ENCODE results near the gene VEZT.

VEZT gene

GRCh38 chr12:95326855-95327254 is 109.2 kb downstream of the VEZT start:
- H3K4me1 Mint-ChIP-seq = no peaks in the 10 kb centered on the region
- peaks cover 7% of the 10 kb centered on the region for H3K27me3 Mint-ChIP-seq
- no peaks in the 10 kb centered on the region for H3K9me3 Mint-ChIP-seq
- ATAC-seq = no peak
- no peak overlapping the region for H3K4me3 Mint-ChIP-seq
- no peak for DNase-seq
- H3K27ac Mint-ChIP-seq = no peak overlapping the region

DNA sequence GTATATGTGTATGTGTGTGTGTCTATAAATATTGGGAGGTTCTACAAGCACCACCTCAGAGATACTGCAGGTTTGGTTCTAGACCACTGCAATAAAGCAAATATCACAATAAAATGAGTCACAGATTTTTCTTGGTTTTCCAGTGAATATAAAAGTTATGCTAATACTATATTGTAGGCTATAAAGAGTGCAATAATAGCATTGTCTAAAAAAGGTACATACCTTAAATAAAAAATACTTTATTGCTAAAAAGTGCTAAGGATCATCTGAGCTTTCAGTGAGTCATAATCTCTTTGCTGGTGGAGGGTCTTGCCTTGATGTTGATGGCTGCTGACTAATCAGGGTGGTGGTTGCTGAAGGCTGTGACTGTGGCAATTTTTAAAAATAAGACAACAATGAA is 111.1 kb downstream of the VEZT start:
- H3K9me3 Mint-ChIP-seq = no peaks in the 10 kb centered on the region
- no peak overlapping the region for H3K4me3 Mint-ChIP-seq
- ATAC-seq (no peak), DNase-seq (no peak)
- H3K27ac Mint-ChIP-seq = no peak overlapping the region
- no peaks in the 10 kb centered on the region for H3K27me3 Mint-ChIP-seq
- H3K4me1 Mint-ChIP-seq = peaks cover 3% of the 10 kb centered on the region

DNA sequence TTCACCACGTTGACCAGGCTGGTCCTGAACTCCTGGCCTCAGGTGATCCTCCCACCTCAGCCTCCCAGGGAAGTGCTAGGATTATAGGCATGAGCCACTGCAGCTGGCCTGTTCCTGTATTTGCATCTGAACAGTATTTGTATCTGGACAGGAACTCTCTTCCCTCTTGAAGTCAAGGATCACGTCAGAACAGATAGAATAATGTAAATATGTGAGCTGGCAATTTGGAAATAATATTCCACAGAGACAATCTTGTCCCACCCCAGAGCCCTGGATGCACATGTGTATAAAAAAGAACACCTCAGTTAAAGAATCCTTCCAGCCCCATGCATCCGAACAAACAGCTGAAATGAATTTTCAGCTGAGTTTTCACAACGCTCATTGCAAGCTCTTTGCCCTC is 118.3 kb downstream of the VEZT start:
- Mint-ChIP-seq H3K4me3 (no peak overlapping the region), H3K27ac (peak overlapping the region in 1 of 2 donors; percentile 14), H3K9me3 (no peaks in the 10 kb centered on the region), H3K27me3 (no peaks in the 10 kb centered on the region), H3K4me1 (peaks cover 12% of the 10 kb centered on the region)
- DNase-seq = no peak
- no peak for ATAC-seq

DNA sequence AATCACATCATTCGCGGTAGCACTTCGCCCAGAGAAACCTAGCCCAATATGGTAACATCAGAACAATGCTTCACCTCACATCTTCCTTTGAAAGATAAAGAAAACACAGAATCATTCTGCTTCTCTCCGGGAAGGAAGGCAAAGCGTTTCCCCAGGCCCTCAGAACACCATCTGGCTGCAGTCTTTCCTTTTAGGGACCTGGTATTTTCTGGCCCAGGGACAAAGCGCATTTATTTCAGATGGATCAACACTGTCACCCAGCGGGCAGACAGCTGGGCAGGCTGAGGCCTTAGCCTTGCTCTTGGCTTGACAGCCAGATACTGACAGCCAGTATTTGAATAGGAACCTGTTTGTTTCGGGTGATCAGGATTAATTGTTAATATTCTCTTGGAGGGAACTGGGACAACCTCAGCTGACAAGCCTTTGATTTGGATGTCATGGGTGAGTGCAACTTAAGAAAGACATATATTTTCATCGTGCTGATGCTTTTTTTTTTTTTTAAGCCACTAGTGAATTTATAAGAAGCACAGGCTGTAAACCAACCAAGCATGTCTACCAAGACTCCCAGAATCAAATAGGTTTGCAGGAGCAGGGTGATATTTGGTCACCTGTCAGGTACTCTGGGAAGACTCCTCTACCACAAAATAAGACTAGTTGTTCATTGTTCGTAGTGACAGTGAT is 118.9 kb downstream of the VEZT start:
- Mint-ChIP-seq H3K4me3 (no peak overlapping the region), H3K27me3 (no peaks in the 10 kb centered on the region), H3K4me1 (peaks cover 12% of the 10 kb centered on the region), H3K9me3 (no peaks in the 10 kb centered on the region), H3K27ac (peak overlapping the region in 1 of 2 donors; percentile 14)
- ATAC-seq (no peak), DNase-seq (no peak)

- DNase-seq (no peak), ATAC-seq (no peak)
- H3K9me3 Mint-ChIP-seq = no peaks in the 10 kb centered on the region
- H3K27me3 Mint-ChIP-seq = no peaks in the 10 kb centered on the region
- peaks cover 17% of the 10 kb centered on the region for H3K4me1 Mint-ChIP-seq
- H3K27ac Mint-ChIP-seq = no peak overlapping the region
- no peak overlapping the region for H3K4me3 Mint-ChIP-seq
Observed at GRCh38 chr12:95337146-95337545, 119.5 kb downstream of the VEZT start.

- ATAC-seq (no peak), DNase-seq (no peak)
- no peak overlapping the region for H3K27ac Mint-ChIP-seq
- no peaks in the 10 kb centered on the region for H3K27me3 Mint-ChIP-seq
- no peaks in the 10 kb centered on the region for H3K9me3 Mint-ChIP-seq
- H3K4me3 Mint-ChIP-seq = no peak overlapping the region
- H3K4me1 Mint-ChIP-seq = peaks cover 10% of the 10 kb centered on the region
Observed at GRCh38 chr12:95339086-95339788, 121.6 kb downstream of the VEZT start.

DNA sequence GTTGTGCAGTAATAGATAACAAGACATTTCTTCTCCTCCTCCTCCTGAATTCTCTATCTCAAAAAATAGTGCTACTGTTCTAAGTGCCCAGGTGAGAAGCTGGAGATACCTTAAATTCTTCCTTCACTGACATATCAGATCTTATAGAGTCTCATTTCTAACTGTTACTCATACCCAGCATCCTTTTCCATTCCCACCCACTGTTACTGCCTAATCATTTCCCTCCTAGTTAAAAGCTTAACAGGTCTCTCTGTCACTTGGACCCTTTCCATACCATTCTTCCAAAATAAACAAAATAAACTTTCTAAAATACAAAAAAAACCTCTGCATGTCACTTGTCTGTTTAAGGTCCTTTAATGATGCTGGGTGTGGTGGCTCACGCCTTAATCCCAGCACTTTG is 124.4 kb downstream of the VEZT start:
- H3K4me1 Mint-ChIP-seq = peaks cover 7% of the 10 kb centered on the region

DNA sequence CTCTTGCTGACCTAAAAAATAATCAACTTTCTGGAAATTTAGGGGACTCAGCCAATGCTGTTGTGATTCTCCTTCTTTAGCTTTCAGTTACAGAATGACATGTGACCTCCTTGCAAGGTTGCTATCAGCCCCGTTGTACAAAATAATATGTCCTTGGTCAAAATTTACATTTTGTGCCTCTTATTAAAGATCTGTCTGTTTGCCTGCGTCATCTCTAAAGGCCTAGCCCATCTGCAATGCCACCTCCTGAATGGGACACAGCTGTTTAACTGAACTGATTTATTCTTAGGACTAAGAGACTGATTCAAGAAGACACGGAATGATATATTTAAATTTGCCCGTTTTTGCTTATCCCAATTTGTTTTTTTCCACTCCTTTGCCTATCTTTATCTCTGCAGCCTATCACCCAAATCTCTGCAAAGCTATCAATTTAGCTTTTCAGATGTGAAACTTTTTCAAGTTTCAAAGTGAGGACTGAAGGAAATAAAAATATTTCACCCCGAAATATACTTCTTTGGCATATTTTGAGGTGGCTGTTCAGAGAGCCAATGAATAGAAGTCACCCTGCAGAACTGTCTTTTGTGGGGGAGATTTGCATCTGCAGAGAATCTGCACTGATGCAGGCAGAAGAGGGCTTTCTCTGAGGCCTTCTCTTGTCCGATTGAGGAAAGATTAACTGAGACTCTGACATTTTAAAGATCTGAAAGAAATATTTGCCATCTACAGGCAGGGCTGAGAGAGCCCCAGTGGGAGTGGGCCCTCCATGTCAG is 126.0 kb downstream of the VEZT start:
- peak overlapping the region in 1 of 2 donors; percentile 37 for H3K27ac Mint-ChIP-seq
- no peak for ATAC-seq
- H3K27me3 Mint-ChIP-seq = no peaks in the 10 kb centered on the region
- H3K9me3 Mint-ChIP-seq = no peaks in the 10 kb centered on the region
- no peak for DNase-seq
- peaks cover 7% of the 10 kb centered on the region for H3K4me1 Mint-ChIP-seq
- no peak overlapping the region for H3K4me3 Mint-ChIP-seq

More for the DNA sequence above, 124.4 kb downstream of the VEZT start:
- no peak for ATAC-seq
- no peak for DNase-seq
- H3K9me3 Mint-ChIP-seq = no peaks in the 10 kb centered on the region
- H3K4me3 Mint-ChIP-seq = no peak overlapping the region
- H3K27me3 Mint-ChIP-seq = no peaks in the 10 kb centered on the region
- peak overlapping the region in 1 of 2 donors; percentile 38 for H3K27ac Mint-ChIP-seq

DNA sequence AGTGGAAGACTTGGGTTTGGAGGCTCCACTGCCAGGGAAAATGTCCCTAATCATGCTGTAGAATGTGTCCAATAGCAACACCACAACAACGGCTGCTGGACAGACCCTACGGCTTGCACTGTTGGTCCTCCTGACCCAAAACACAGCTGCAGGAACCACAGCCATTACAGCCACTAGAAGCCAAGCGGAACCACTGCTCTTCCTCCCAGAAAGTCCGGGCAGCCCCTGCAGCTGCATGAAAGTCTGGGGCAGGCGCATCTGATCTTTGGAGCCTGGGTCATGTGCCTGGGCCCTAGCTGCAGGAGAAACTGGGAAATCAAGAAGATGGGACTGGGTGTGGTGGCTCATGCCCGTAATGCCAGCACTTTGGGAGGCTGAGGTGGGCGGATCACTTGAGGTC is 131.7 kb downstream of the VEZT start:
- H3K4me1 Mint-ChIP-seq = no peaks in the 10 kb centered on the region
- H3K9me3 Mint-ChIP-seq = no peaks in the 10 kb centered on the region
- H3K4me3 Mint-ChIP-seq = no peak overlapping the region
- DNase-seq = no peak
- H3K27ac Mint-ChIP-seq = peak overlapping the region in 1 of 2 donors; percentile 24
- H3K27me3 Mint-ChIP-seq = peaks cover 8% of the 10 kb centered on the region
- no peak for ATAC-seq

DNA sequence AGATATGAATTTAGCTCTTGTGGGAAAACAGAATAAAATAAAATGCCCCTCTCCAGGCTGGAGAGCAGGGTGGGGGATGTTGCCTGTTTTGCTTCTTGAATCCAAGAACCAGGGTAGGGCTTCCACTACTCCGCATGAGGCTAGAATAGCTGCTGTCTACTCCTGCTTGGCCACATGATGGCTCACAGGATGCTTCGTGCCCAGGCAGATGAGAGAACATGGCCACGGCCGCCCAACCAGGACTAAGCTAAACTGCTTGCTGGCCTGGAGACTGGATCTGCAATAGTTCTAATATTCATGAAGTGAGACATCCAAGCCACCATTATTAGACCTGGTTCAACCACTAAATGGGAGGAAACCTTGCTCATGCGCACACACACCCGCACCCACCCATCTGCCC is 134.1 kb downstream of the VEZT start:
- no peak for ATAC-seq
- H3K4me3 Mint-ChIP-seq = no peak overlapping the region
- H3K9me3 Mint-ChIP-seq = no peaks in the 10 kb centered on the region

More for the DNA sequence above, 134.1 kb downstream of the VEZT start:
- Mint-ChIP-seq H3K27ac (no peak overlapping the region), H3K4me1 (no peaks in the 10 kb centered on the region), H3K27me3 (peaks cover 8% of the 10 kb centered on the region)
- DNase-seq = no peak
